Right lobe of liver (tissue), 6 donors: ENCODE data around the gene TMEM174. TPM values are rescaled to one million over a fixed set of nuclear protein-coding genes. Genes with fewer than 3 reads are reported as not detected.

Experiments used
- ATAC-seq, 4 donors: fragments of 200-7000 bp; cut with Tn5 transposase; one replicate each; pipeline ENCODE4 v1.9.1; 2020; ENCODE audit warnings: mild to moderate bottlenecking in 4 of 4, moderate library complexity in 4 of 4
- DNase-seq, 3 donors: peaks; one replicate each; pipeline ENCODE4 v3.0.0-alpha.2; 2020
- H3K27ac ChIP-seq, 3 donors: fragments of 200-600 bp; one replicate each; pipeline ENCODE4 v1.8.0; 2022
- H3K27me3 ChIP-seq, 2 donors: fragments of 200-600 bp; one replicate each; pipeline ENCODE4 v1.8.0; 2022
- H3K36me3 ChIP-seq, 4 donors: fragments of 200-600 bp; sonication (generic) in 1 of 4; one replicate each; pipeline versions ENCODE4 v1.5.1 to v1.8.0; 2017 to 2022; ENCODE audit warnings: control low read depth in 1 of 4
- H3K4me1 ChIP-seq, 4 donors: fragments of 200-600 bp; sonication (generic) in 1 of 4; one replicate each; pipeline versions ENCODE4 v1.5.1 to v1.8.0; 2017 to 2022; ENCODE audit warnings: control low read depth in 1 of 4
- H3K4me3 ChIP-seq, 3 donors: fragments of 200-600 bp; one replicate each; pipeline ENCODE4 v1.8.0; 2022
- H3K9me3 ChIP-seq, 4 donors: fragments of 200-600 bp; sonication (generic) in 1 of 4; one replicate each; pipeline versions ENCODE4 v1.5.1 to v1.8.0; 2017 to 2022; ENCODE audit warnings: control low read depth in 1 of 4
- CTCF ChIP-seq, 4 donors: fragments of 200-600 bp in 3 of 4; fragments of 450-650 bp in 1 of 4; IDR thresholded peaks; one replicate each; pipeline versions ENCODE4 v1.5.1 to v1.8.0; 2016 to 2022; ENCODE audit warnings: antibody characterized with exemption in 4 of 4, mild to moderate bottlenecking in 2 of 4
- POLR2A ChIP-seq: fragments of 450-650 bp; IDR thresholded peaks from one replicate; pipeline ENCODE4 v1.6.1; 2017; ENCODE audit warnings: antibody characterized with exemption, mild to moderate bottlenecking
- WGBS: methylation state at CpG from one replicate; pipeline ENCODE4 v1.1.6; 2018; ENCODE audit warnings: low coverage, low lambda C conversion rate; ENCODE audit not compliant: insufficient coverage; ENCODE audit errors: missing lambda C conversion rate; 5-methylcytosine and 5-hydroxymethylcytosine counted together
- intact Hi-C, 2 donors: fragments of 100-400 bp; cut with DNase I; formaldehyde crosslinking; loops; one replicate each; pipeline versions ENCODE4 v1.11.2 to v1.14.1; 2022
- total RNA-seq, 6 experiments: library from RNA; depleted of rRNA in 2 of 6; stranded (reverse); fragments of >200 nt in 2 of 6; fragmentation: NEBNext Ultra II Directional in 3 of 6; extraction: Animal tissue kit (Norgen Biotek cat#: 25700) in 3 of 6; gene quantifications; one replicate each; pipeline versions ENCODE4 v1.1.0 to v1.2.4, GENCODE V29; 2016 to 2023
- donor health status: DM: no; HTN: yes; CAD: no.
- donor health status: DM: no; HTN: no; CAD: no.
- donor health status: DM: no; HTN: no; CAD: no.
- donor health status: DM: no; HTN: yes; CAD: no.
- donor health status: DM: no; HTN: yes; CAD: no.

TMEM174 gene
- total RNA-seq, 6 experiments from 2014 or later: not detected

- no peaks in the 10 kb centered on the region for H3K4me1 ChIP-seq
- ATAC-seq: peak; percentile 45 to 68 (median 48)
- no peaks in the 10 kb centered on the region for H3K36me3 ChIP-seq
- no peak for TF ChIP-seq POLR2A
- TF ChIP-seq CTCF (IDR thresholded peaks at IDR 0.05): peak; percentile 30 to 59 (median 36)
- no peaks in the 10 kb centered on the region for H3K27me3 ChIP-seq
- no peaks in the 10 kb centered on the region for H3K9me3 ChIP-seq
- no peak for DNase-seq
- no peak overlapping the region for H3K4me3 ChIP-seq
- no peak overlapping the region for H3K27ac ChIP-seq
- intact Hi-C loops: no loop called here
Observed at GRCh38 chr5:73170522-73170921, 2.5 kb upstream of the TMEM174 start.

GRCh38 chr5:73171495-73171894, 1.5 kb upstream of the TMEM174 start:
- no peaks in the 10 kb centered on the region for H3K36me3 ChIP-seq
- no peak for TF ChIP-seq POLR2A
- TF ChIP-seq CTCF (IDR thresholded peaks at IDR 0.05): no peak
- no peaks in the 10 kb centered on the region for H3K4me1 ChIP-seq
- no peak for DNase-seq
- no peak overlapping the region for H3K4me3 ChIP-seq
- intact Hi-C loops: no loop called here
- H3K9me3 ChIP-seq: no peaks in the 10 kb centered on the region
- H3K27me3 ChIP-seq: no peaks in the 10 kb centered on the region
- H3K27ac ChIP-seq: no peak overlapping the region
- no peak for ATAC-seq

- no peaks in the 10 kb centered on the region for H3K36me3 ChIP-seq
- H3K27ac ChIP-seq: no peak overlapping the region
- H3K9me3 ChIP-seq: no peaks in the 10 kb centered on the region
- WGBS: 45% methylated on average over 6 of the region's 8 CpGs
- no peak for DNase-seq
- intact Hi-C loops: no loop called here
- no peaks in the 10 kb centered on the region for H3K27me3 ChIP-seq
- H3K4me1 ChIP-seq: no peaks in the 10 kb centered on the region
- no peak overlapping the region for H3K4me3 ChIP-seq
- no peak for ATAC-seq
- no peak for TF ChIP-seq POLR2A
- no peak for TF ChIP-seq CTCF (IDR thresholded peaks at IDR 0.05)
Observed at GRCh38 chr5:73174100-73174815, 1.3 kb downstream of the TMEM174 start.

GRCh38 chr5:73176250-73176649, 3.3 kb downstream of the TMEM174 start:
- no peaks in the 10 kb centered on the region for H3K36me3 ChIP-seq
- 80% methylated on average over 1 of the region's 2 CpGs for WGBS
- intact Hi-C loops: no loop called here
- H3K9me3 ChIP-seq: no peaks in the 10 kb centered on the region
- no peak for ATAC-seq
- no peak overlapping the region for H3K4me3 ChIP-seq
- DNase-seq: no peak
- no peak for TF ChIP-seq CTCF (IDR thresholded peaks at IDR 0.05)
- no peak for TF ChIP-seq POLR2A
- no peaks in the 10 kb centered on the region for H3K4me1 ChIP-seq
- H3K27me3 ChIP-seq: no peaks in the 10 kb centered on the region
- no peak overlapping the region for H3K27ac ChIP-seq

- H3K9me3 ChIP-seq: no peaks in the 10 kb centered on the region
- H3K36me3 ChIP-seq: no peaks in the 10 kb centered on the region
- TF ChIP-seq CTCF (IDR thresholded peaks at IDR 0.05) (no peak), POLR2A (no peak)
- intact Hi-C loops: no loop called here
- DNase-seq (no peak), ATAC-seq (no peak)
- H3K4me1 ChIP-seq: no peaks in the 10 kb centered on the region
- H3K27me3 ChIP-seq: no peaks in the 10 kb centered on the region
- no peak overlapping the region for H3K4me3 ChIP-seq
- 55% methylated on average over 4 of the region's 5 CpGs for whole genome bisulfite sequencing
- no peak overlapping the region for H3K27ac ChIP-seq
Observed at GRCh38 chr5:73178265-73178664, 5.3 kb downstream of the TMEM174 start.
